ENCODE measurements around the gene CRADD. TPM values are rescaled to one million over a fixed set of nuclear protein-coding genes. Genes with fewer than 3 reads are reported as not detected.

The CRADD gene
- total and polyA plus RNA-seq, 8 donors: 8.4 to 21.4 (median 10.3) TPM

DNA sequence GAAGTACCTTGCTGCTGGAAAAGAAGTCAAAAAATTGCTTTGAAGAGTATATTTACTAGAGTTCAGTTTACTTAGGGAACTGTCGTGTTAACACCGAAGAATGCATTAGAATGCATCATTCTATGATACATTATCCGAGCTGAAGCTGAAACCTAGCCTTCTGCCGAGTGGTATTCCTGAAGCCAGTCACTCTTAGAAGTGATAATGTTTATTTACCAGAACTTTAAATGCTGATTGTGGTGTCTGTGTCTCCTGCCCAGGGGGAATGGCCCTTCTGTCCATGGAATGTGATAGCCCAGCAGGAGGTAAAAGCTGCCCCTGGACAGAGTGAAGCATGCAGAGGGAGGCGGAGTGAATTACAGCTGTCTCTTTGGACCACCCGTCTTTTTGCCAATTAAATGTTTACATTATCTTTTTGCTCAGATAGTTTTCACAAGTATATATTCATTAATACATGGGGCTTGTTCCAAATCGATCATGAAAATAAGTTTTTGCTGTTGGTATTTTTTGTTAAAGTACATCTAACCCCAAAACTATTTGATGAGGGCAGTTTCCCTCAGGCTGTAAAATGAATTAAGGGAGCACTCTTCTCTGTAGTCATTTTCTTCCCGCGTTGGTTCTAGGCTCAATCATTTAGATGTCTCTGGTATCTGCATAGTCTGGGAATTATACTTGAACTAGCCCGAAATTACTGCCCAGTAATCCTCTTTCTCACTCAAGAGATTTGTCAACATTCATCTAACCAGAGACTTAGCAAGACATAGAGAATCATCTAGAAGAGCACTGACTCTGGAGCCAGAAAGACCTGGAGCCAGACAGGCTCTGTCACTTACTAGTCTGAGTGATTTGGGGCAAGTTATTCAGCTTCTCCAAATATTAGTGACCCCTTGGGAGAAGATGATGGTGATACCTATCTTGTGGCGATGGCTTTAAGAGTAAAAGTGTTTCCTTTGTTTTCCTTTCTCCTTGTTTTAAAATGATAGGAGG lies 147.6 kb downstream of the CRADD start:
- TF ChIP-seq, protein P1, sequence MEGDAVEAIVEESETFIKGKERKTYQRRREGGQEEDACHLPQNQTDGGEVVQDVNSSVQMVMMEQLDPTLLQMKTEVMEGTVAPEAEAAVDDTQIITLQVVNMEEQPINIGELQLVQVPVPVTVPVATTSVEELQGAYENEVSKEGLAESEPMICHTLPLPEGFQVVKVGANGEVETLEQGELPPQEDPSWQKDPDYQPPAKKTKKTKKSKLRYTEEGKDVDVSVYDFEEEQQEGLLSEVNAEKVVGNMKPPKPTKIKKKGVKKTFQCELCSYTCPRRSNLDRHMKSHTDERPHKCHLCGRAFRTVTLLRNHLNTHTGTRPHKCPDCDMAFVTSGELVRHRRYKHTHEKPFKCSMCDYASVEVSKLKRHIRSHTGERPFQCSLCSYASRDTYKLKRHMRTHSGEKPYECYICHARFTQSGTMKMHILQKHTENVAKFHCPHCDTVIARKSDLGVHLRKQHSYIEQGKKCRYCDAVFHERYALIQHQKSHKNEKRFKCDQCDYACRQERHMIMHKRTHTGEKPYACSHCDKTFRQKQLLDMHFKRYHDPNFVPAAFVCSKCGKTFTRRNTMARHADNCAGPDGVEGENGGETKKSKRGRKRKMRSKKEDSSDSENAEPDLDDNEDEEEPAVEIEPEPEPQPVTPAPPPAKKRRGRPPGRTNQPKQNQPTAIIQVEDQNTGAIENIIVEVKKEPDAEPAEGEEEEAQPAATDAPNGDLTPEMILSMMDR (IDR thresholded peaks at IDR 0.05): no peak
- Histone ChIP-seq H3K4me3 (no peak overlapping the region), H3K36me3 (no peaks in the 10 kb centered on the region), H3K27ac (peak overlapping the region in 1 of 2 donors; percentile 47), H3K27me3 (no peaks in the 10 kb centered on the region), H3K4me1 (peaks cover 5 to 19% of the 10 kb centered on the region in 2 donors), H3K9me3 (no peaks in the 10 kb centered on the region)
- ATAC-seq (no peak), DNase-seq (no peak)
- intact Hi-C loops (cut with DNase I): no loop called here

DNA sequence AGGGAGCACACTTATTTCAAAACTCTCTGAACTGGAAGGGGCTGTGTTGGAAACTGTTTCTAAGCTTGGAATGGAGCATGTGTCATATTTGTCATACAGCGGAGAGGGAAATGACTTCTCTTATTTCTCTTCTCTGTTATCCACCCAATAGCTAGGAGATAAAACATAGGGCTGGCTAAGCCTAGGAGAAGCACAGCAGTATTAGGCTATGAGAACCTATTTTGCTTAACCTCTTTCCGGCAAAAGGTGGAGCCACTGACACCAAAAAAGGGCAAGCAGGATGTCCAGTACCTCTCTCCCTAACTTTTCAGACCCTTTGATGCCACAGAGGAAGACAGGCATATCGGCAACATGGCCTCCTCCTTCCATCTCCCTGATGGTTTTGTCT lies 148.3 kb downstream of the CRADD start:
- Histone ChIP-seq H3K4me3 (no peak overlapping the region), H3K27ac (no peak overlapping the region), H3K27me3 (no peaks in the 10 kb centered on the region), H3K4me1 (peaks cover 5 to 18% of the 10 kb centered on the region in 2 donors), H3K36me3 (no peaks in the 10 kb centered on the region), H3K9me3 (no peaks in the 10 kb centered on the region)
- peak; percentile 18 for ATAC-seq
- intact Hi-C loops (cut with DNase I): no loop called here
- TF ChIP-seq, protein P1 (IDR thresholded peaks at IDR 0.05): no peak
- DNase-seq: no peak

DNA sequence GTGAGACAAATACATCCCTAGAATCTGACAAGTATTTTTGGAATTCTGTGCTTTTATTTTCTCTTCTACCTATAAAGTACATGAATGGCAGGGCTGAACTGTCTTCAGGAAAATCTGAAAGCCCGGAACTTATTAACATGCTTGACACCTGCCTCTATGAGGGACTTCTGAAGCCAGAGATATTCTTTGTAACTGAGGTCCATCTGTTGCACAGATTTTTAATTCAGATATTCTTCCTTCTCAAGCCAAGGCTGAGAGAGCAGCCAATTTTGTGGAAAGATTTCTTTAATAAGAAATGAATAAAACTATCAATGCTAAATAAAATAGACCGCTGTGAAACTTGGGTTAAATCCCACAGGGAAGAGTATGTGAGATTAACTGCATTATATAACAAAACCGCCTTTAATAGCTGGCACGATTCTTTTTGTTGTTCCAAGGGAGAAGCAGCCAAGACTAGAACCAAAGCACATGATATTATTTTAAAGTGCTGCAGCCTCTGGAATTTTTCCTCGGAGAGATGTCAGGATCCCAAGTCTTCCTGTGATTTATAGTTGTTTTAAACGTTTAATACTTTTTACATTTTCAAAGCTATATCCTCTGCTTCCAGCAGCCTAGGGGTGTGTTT lies 148.9 kb downstream of the CRADD start:
- Histone ChIP-seq H3K9me3 (no peaks in the 10 kb centered on the region), H3K27ac (no peak overlapping the region), H3K36me3 (no peaks in the 10 kb centered on the region), H3K4me3 (no peak overlapping the region), H3K27me3 (no peaks in the 10 kb centered on the region), H3K4me1 (peaks cover 5 to 18% of the 10 kb centered on the region in 2 donors)
- TF ChIP-seq, protein P1 (IDR thresholded peaks at IDR 0.05): no peak
- intact Hi-C loops (cut with DNase I): no loop called here
- ATAC-seq: no peak
- no peak for DNase-seq

DNA sequence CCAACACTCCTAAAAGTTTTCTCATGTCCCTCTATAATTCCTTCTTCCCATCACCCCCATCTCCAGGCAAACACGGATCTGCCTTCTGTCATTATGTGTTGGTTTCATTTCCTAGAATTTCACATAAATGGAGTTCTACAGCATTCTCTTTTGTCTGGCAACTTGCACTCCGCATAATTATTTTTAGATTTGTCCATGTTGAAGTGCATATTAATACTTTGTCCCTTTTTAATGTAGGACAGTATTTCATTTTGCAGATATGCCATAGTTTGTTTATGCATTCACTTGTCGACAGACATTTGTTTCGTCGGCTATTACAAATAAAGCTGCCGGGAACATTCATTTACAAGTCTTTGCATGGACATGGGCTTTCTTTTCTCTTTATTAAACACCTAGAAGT lies 150.0 kb downstream of the CRADD start:
- Histone ChIP-seq H3K36me3 (no peaks in the 10 kb centered on the region), H3K27me3 (no peaks in the 10 kb centered on the region), H3K4me1 (peaks cover 5 to 18% of the 10 kb centered on the region in 2 donors), H3K9me3 (no peaks in the 10 kb centered on the region), H3K27ac (no peak overlapping the region), H3K4me3 (no peak overlapping the region)
- intact Hi-C loops (cut with DNase I): no loop called here
- TF ChIP-seq, protein P1 (IDR thresholded peaks at IDR 0.05): no peak
- ATAC-seq (no peak), DNase-seq (no peak)

DNA sequence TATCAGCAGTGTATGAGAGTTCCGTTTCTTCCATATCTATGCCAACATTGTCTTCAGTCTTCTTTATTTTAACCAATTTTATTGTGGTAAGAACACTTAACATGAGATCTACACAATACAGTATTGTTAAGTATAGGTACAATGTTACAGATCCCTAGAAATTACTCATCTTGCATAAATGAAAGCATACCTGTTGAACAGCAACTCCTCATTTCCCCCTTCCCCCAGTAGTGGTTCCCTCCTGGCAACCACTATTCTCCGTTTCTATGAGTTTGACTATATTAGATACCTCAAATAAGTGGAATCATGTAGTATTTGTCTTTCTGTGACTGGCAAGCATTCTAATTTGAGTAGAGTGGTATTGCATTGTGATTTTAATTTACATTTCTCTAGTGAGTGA lies 150.5 kb downstream of the CRADD start:
- Histone ChIP-seq H3K27me3 (no peaks in the 10 kb centered on the region), H3K4me3 (no peak overlapping the region), H3K4me1 (peaks cover 5 to 17% of the 10 kb centered on the region in 2 donors), H3K9me3 (no peaks in the 10 kb centered on the region), H3K27ac (no peak overlapping the region), H3K36me3 (no peaks in the 10 kb centered on the region)
- intact Hi-C loops (cut with DNase I): no loop called here
- ATAC-seq (no peak), DNase-seq (no peak)
- TF ChIP-seq, protein P1 (IDR thresholded peaks at IDR 0.05): no peak

All from left lung (tissue), 10 donors.